Pulmonary artery endothelial cell (primary cell): ENCODE measurements around the gene PI4K2B. TPM values are rescaled to one million over a fixed set of nuclear protein-coding genes. Genes with fewer than 3 reads are reported as not detected.
"Not testable (repeated sequence)": the region's sequence is repeated elsewhere in the genome, so short reads cannot be mapped to it uniquely, and the experiment has no call there.

ENCODE experiments used
- DNase-seq: peaks from one replicate; pipeline ENCODE4 v3.0.0-alpha.2; 2011; ENCODE audit warnings: low read depth, low spot score
- total RNA-seq: library from RNA; depleted of rRNA; stranded (reverse); fragments of >200 nt; gene quantifications from 2 replicates; pipeline ENCODE4 v1.2.3, GENCODE V29; 2014

PI4K2B gene
- total RNA-seq, 1 donor from 2014 or later, result 27.2 TPM

GRCh38 chr4:25306518-25307057, 72.8 kb downstream of the PI4K2B start:
- DNase-seq, result no peak

DNA sequence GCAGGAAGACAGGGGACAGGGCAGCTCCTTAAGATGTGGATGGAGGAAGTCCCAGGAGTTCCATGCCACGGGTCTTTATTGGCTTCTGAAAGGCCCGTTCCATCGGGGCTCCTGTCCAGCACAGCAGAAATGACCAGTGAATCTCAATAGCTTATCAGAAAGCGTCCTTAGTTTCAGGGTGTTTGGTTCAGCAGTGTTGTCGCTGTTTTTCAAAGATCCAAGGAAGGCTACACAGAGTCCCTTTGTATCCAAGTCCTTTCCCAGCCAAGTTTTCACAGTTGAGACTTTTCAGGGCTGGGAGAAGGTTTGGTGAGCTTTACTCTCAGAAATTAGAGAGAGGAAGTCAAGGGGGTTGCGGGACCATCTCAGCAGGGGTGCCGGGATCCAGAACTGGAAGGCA, 73.8 kb downstream of the PI4K2B start:
- no peak for DNase-seq

DNA sequence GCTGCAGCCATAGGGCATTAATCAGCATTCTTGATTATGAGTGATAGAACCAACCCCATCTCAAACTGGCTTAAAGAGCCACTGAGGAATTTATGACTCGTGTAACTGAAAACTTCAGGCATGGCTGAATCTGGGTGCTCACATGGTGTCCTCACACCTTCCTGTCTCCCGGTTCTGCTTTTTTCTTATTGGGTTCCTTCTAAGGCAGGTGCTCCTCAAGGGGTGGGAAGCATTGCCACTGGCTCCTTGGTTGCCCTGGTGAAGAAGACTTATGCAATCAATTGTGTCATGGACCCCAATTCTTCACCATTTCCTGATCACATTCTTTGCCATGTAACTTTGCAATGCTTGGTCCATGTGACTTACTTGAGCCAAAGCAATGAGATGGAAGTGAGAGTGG, 74.5 kb downstream of the PI4K2B start:
- no peak for DNase-seq

DNA sequence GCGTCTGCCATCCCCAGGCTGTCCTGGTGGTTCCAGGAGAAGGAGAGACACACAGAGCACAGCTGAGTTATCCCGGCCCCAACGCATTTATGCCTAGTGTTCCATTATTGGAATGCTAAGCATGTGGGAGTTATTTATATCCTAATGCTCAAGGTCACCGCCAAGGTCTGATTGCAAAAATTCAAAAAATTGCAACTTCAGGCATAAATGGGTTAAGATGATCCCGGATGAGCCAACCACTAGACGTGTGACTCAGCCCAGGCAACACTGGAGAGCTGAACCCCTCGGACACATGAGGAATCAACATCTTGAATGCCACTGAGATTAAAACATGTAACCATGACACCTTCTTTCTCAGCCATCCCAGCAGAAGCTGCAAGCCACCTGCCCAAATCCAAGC, 74.9 kb downstream of the PI4K2B start:
- DNase-seq, result no peak

GRCh38 chr4:25310066-25310802, 76.4 kb downstream of the PI4K2B start:
- DNase-seq, result no peak

DNA sequence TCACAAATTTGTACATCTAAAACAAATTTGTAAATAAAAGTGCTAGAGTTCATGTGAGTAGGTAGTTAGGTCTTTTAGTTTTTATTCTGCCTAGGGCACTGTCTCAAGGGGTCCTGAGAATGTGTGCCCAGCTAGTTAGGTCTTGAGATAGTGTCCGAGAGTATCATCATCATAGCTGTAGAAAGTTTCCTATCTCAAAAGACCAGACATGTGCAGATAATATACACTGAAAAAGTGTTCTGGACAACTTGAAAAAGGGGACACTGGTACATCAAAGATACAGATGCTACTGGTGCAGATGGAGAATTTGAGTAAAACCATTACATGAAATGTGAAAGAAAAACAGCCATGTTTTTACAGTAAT, 77.0 kb downstream of the PI4K2B start:
- DNase-seq, result no peak

DNA sequence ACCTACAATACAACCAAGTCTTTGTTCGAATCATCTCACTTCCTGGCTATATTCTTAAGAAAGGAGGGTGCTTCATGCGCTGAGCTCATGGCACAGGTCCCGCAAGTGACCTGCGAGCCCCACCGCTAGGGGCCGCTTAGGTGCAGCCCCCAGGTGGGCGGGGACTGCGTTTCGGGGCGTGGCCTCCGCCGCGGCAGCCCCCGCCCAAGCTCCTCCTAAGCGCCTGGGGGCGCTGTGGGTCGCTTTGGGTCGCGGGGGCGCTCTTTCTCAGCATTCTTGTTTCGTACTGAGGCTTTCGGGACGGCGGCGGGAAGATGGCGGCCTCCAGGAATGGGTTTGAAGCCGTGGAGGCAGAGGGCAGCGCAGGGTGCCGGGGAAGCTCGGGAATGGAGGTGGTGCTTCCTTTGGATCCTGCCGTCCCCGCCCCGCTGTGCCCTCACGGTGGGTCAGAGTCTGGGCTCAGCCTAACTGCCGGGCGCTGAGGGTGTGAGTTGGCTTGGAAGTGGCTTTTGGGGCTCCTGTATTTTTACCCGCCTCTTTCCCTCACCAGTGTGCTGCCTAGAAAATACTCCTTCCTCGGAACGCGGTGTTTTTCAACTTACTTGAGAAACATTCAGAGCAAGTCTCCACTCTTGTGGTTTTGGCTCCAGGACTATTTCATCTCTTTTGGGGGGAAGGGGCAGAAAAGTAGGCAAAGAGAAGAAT, 78.8 kb downstream of the PI4K2B start, which contains the start of gene ZCCHC4:
Gene ZCCHC4 (plus strand): TSS at position 279 of the 705 bp plus-strand sequence. CDS start 36 bp downstream, at position 315.
- DNase-seq, result peak; percentile 66

DNA sequence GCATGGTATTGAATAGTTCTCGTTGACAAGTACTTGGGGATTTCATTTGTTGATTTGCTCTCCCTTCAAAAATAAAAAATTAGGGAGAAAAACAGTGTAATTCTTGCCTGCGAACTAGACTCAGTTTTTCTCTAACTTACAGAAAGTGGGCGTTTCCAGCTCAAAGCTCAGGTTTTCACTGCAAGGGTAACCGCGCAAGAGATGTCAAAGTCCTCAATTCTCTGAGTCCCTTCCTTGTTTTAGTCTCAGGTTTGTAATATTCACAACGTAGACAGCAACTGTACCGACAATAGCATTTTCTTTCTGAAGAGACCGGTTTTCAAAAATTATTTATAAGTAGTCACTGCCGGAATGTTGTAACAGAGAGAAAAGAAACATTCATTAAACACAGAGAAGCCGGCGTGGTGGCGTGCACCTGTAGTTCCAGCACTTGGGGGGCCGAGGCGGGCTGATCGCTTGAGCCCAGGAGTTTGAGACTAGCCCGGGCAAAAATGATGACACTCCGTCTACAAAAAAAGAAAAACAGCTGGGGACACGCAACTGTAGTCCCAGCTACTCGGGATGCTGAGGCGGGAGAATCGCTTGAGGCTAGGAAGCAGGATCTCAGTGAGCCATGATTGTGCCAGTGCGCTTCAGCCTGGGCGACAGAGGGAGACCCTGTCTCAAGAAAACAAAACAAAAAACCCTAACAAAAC, 79.5 kb downstream of the PI4K2B start:
- no peak for DNase-seq

DNA sequence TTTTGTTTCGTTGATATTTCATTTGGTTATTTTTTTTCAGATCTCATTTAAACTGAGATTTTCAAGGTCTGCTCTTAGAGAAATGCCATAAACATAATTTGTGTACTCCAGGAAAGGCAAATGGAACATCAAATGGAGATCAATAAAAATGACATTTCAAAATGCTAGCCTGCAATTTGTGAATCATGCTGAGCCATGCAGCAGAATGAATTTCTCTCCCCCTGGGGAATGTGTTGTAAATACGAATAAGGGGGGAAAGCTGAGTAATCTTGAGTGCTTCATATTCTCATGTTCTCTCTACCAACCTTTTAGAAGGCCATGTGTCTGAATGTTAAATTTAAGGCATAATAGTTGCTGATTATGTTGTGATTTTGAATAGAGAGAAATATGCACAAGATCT, 86.5 kb downstream of the PI4K2B start:
- no peak for DNase-seq

- no peak for DNase-seq
These were observed 86.9 kb downstream of the PI4K2B start for GRCh38 chr4:25320773-25321172.

DNA sequence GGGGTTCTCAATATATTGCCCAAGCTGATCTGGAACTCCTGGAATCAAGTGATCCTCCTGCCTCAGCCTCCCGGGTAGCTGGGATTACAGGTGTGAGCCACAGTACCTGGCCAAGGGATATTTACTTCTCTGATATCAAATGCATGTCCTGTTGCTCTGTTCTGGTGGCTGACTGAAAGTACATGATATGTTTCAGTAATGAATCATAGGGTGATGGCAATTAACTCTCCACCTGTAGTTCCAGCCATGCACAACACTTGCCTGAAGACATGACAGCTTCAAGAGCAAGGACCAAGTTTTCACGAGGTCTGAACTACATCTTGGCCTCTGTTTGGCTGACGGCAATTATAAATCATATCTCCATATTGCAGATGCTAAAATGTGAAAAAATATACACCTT, 87.9 kb downstream of the PI4K2B start:
- no peak for DNase-seq

DNA sequence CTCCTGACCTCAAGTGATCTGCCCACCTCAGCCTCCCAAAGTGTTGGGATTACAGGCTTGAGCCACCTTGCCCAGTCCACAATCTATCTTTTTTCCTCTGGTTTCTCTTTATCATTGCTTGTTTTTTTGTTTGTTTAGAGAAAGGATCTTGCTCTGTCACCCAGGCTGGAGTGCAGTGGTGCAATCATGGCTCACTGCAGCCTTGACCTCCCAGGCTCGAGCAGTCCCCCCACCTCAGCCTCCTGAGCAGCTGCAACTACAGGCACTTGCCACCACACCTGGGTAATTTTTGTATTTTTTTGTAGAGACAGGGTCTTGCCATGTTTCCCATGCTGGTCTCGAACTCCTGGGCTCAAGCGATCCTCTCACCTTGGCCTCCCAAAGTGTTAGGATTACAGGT, 94.6 kb downstream of the PI4K2B start:
- DNase-seq, result not testable (repeated sequence)

Other genes starting within 250 kb of the PI4K2B start
- 0.04 and 0.13 TPM in 2 replicates for gene LGI2, start 203.1 kb upstream of the PI4K2B start, total RNA-seq
- gene SEPSECS, start 73.6 kb upstream of the PI4K2B start, total RNA-seq, result 8.2 and 9.8 TPM in 2 replicates
- 6.7 and 11.6 TPM in 2 replicates for gene ZCCHC4, start 78.7 kb downstream of the PI4K2B start, total RNA-seq
- 22.8 and 28.0 TPM in 2 replicates for gene ANAPC4, start 143.2 kb downstream of the PI4K2B start, total RNA-seq